ENCODE data around the gene KIAA0753. TPM values are rescaled to one million over a fixed set of nuclear protein-coding genes. Genes with fewer than 3 reads are reported as not detected.

Gene KIAA0753
- total and polyA plus RNA-seq, 10 of the 15 experiments (the other 5 are each of a cell fraction or from before 2014, with no cell fraction given), result 2.2 to 15.2 (median 7.7) TPM

DNA sequence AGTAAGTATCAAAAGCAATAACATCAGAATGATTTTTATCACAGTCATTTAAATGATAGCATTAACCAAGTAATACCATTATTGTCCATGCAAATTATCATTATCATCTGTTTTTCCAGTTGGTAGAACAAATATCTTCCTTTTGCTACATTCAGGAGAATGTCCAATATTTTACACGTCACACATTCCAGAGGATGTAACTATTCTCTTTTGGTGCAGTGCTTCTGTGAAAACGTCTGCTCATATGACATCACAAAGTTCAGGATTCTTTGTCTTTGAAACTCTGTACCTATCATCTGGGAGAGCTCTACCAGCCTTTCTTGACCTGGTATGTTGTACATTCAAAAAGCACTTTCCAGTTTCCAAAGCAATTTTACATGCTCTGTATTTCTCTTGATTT, 44.0 kb downstream of the KIAA0753 start (continued):
- TF ChIP-seq, protein P1, sequence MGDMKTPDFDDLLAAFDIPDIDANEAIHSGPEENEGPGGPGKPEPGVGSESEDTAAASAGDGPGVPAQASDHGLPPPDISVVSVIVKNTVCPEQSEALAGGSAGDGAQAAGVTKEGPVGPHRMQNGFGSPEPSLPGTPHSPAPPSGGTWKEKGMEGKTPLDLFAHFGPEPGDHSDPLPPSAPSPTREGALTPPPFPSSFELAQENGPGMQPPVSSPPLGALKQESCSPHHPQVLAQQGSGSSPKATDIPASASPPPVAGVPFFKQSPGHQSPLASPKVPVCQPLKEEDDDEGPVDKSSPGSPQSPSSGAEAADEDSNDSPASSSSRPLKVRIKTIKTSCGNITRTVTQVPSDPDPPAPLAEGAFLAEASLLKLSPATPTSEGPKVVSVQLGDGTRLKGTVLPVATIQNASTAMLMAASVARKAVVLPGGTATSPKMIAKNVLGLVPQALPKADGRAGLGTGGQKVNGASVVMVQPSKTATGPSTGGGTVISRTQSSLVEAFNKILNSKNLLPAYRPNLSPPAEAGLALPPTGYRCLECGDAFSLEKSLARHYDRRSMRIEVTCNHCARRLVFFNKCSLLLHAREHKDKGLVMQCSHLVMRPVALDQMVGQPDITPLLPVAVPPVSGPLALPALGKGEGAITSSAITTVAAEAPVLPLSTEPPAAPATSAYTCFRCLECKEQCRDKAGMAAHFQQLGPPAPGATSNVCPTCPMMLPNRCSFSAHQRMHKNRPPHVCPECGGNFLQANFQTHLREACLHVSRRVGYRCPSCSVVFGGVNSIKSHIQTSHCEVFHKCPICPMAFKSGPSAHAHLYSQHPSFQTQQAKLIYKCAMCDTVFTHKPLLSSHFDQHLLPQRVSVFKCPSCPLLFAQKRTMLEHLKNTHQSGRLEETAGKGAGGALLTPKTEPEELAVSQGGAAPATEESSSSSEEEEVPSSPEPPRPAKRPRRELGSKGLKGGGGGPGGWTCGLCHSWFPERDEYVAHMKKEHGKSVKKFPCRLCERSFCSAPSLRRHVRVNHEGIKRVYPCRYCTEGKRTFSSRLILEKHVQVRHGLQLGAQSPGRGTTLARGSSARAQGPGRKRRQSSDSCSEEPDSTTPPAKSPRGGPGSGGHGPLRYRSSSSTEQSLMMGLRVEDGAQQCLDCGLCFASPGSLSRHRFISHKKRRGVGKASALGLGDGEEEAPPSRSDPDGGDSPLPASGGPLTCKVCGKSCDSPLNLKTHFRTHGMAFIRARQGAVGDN (IDR thresholded peaks at IDR 0.05), result no peak
- no peak for TF ChIP-seq BRCA1 (IDR thresholded peaks at IDR 0.05; ENCODE audit: low read depth, low read length)
- TF ChIP-seq, protein P2, sequence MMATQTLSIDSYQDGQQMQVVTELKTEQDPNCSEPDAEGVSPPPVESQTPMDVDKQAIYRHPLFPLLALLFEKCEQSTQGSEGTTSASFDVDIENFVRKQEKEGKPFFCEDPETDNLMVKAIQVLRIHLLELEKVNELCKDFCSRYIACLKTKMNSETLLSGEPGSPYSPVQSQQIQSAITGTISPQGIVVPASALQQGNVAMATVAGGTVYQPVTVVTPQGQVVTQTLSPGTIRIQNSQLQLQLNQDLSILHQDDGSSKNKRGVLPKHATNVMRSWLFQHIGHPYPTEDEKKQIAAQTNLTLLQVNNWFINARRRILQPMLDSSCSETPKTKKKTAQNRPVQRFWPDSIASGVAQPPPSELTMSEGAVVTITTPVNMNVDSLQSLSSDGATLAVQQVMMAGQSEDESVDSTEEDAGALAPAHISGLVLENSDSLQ (IDR thresholded peaks at IDR 0.05), result no peak
- TF ChIP-seq, protein P3, sequence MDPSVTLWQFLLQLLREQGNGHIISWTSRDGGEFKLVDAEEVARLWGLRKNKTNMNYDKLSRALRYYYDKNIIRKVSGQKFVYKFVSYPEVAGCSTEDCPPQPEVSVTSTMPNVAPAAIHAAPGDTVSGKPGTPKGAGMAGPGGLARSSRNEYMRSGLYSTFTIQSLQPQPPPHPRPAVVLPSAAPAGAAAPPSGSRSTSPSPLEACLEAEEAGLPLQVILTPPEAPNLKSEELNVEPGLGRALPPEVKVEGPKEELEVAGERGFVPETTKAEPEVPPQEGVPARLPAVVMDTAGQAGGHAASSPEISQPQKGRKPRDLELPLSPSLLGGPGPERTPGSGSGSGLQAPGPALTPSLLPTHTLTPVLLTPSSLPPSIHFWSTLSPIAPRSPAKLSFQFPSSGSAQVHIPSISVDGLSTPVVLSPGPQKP (IDR thresholded peaks at IDR 0.05; ENCODE audit: low read depth, low read length), result no peak
- no peak for TF ChIP-seq SREBF2 (IDR thresholded peaks at IDR 0.05; ENCODE audit: low read length)
- TF ChIP-seq, protein P4, sequence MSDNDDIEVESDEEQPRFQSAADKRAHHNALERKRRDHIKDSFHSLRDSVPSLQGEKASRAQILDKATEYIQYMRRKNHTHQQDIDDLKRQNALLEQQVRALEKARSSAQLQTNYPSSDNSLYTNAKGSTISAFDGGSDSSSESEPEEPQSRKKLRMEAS (IDR thresholded peaks at IDR 0.05; ENCODE audit: low read depth, low read length), result no peak
- TF ChIP-seq, protein P5, sequence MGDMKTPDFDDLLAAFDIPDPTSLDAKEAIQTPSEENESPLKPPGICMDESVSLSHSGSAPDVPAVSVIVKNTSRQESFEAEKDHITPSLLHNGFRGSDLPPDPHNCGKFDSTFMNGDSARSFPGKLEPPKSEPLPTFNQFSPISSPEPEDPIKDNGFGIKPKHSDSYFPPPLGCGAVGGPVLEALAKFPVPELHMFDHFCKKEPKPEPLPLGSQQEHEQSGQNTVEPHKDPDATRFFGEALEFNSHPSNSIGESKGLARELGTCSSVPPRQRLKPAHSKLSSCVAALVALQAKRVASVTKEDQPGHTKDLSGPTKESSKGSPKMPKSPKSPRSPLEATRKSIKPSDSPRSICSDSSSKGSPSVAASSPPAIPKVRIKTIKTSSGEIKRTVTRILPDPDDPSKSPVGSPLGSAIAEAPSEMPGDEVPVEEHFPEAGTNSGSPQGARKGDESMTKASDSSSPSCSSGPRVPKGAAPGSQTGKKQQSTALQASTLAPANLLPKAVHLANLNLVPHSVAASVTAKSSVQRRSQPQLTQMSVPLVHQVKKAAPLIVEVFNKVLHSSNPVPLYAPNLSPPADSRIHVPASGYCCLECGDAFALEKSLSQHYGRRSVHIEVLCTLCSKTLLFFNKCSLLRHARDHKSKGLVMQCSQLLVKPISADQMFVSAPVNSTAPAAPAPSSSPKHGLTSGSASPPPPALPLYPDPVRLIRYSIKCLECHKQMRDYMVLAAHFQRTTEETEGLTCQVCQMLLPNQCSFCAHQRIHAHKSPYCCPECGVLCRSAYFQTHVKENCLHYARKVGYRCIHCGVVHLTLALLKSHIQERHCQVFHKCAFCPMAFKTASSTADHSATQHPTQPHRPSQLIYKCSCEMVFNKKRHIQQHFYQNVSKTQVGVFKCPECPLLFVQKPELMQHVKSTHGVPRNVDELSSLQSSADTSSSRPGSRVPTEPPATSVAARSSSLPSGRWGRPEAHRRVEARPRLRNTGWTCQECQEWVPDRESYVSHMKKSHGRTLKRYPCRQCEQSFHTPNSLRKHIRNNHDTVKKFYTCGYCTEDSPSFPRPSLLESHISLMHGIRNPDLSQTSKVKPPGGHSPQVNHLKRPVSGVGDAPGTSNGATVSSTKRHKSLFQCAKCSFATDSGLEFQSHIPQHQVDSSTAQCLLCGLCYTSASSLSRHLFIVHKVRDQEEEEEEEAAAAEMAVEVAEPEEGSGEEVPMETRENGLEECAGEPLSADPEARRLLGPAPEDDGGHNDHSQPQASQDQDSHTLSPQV (IDR thresholded peaks at IDR 0.05), result no peak
- TF ChIP-seq, protein P6, sequence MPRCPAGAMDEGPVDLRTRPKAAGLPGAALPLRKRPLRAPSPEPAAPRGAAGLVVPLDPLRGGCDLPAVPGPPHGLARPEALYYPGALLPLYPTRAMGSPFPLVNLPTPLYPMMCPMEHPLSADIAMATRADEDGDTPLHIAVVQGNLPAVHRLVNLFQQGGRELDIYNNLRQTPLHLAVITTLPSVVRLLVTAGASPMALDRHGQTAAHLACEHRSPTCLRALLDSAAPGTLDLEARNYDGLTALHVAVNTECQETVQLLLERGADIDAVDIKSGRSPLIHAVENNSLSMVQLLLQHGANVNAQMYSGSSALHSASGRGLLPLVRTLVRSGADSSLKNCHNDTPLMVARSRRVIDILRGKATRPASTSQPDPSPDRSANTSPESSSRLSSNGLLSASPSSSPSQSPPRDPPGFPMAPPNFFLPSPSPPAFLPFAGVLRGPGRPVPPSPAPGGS (IDR thresholded peaks at IDR 0.05; ENCODE audit: borderline replicate concordance, insufficient read depth, low read depth, low read length, poor library complexity, severe bottlenecking), result no peak
